ENCODE results near the gene LPP. TPM values are rescaled to one million over a fixed set of nuclear protein-coding genes. Genes with fewer than 3 reads are reported as not detected.

LPP gene
- total RNA-seq, 4 donors from 2014 or later: 141 to 248 (median 185) TPM

GRCh38 chr3:188440340-188440972, 286.5 kb downstream of the LPP start:
- no peak for TF ChIP-seq CTCF (IDR thresholded peaks at IDR 0.05; ENCODE audit: low read depth)

DNA sequence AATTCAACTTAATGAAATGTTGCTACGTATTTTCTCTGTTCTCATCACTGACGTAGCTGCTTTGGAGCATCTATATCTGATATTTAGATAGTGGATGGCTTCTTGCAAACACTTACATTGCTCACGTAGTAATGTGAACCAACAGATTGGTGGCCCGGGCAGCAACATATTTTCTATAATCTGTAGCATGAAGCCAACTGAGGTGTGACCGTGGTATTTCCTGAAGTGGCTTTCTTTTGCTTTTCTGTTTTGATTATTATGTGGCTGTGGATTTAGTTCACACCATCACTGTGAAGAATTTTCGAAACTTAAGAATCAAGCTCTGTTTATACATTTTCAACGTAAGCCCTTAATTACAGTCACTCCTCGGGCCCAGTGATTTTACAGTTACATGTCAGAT, 288.5 kb downstream of the LPP start:
- no peak for TF ChIP-seq CTCF (IDR thresholded peaks at IDR 0.05; ENCODE audit: low read depth)

DNA sequence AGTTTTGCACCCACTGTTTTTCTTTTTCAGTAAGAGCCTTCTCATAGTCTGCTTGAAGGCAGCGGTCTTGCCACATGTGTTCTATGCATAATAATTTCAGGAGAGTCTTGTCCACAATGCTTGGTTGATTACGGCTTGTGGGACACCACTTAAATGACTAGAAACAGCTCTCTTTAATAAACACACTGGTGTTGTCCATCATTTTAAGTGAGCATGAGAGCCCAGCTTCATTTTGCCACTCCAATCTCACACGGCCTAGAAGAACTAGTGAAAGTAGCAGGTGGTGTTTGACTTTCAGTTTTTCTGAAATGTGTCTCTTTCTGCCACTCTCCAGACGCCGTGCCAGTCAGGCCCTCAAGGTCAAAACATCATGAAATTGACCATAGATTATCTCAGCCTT, 292.1 kb downstream of the LPP start:
- TF ChIP-seq CTCF (IDR thresholded peaks at IDR 0.05; ENCODE audit: low read depth): no peak

DNA sequence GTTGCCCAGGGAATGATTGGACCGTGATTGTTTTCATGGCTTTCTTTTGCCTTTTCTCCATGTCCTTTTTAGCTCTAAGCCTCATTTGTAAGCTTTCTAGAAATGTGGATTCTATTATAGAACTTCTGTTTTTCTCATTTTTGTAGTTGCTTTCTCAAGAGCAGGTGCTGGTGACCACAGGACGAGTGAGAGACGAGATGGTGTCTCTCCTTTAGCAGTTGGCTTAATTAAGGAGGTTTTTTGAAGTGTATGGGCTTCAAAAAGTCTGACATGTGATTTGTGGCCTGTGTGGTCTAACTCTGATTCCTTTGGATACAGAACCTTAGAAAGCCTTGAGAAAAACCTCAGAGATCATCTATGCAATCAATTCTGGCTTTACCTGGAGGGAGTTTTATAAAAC, 292.8 kb downstream of the LPP start:
- no peak for TF ChIP-seq CTCF (IDR thresholded peaks at IDR 0.05; ENCODE audit: low read depth)

DNA sequence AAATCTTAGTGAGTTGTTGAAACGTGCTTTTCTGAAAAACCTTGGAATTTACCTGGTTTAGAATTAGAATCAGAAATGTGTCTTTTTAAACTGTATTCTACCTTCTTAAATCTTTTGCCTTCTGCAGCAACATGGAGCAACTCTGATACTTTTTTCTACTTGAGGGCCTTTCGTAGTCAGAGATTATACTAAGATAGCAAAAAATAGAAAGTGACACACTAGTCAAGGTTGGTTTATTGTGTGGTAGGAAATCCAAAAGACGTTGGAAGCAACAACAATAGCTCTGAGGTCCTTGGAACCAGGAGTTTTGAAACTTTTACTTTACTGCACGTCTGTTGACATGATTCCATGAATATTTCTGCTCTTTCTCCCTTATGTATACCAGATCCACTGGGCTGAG, 294.9 kb downstream of the LPP start:
- no peak for TF ChIP-seq CTCF (IDR thresholded peaks at IDR 0.05; ENCODE audit: low read depth)

GRCh38 chr3:188449421-188449820, 295.5 kb downstream of the LPP start:
- TF ChIP-seq CTCF (IDR thresholded peaks at IDR 0.05; ENCODE audit: low read depth): no peak

DNA sequence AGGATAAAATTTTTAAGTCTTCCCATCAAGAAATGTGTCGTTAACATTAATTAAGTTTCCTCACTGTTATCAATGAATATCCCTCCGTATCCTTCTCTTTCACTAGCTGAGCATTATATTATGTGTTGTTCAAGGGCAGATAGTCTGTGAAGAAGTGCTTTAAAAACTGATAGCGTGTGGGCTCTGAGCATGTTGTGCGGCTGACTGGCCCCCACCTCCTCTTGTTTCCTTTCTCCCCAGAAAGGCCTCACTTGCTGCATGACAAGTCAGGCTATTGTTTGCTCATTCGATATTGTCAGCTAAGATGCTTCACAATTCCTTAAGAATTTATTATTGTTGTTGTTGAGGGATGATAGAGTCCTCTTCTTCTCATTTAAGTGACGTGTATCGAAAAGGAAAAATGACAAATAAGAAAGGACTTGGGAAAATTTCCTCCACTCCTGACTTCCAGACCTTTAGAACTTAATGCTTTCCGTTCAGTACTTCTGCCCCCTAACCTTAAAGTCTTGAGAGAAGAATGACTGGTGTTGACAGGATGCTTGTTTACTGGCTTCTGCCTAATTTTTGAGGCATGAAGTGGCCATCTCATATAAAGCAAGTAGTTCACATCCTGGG, 298.3 kb downstream of the LPP start:
- TF ChIP-seq CTCF (IDR thresholded peaks at IDR 0.05; ENCODE audit: low read depth): no peak
